SK-N-SH treated with all-trans-retinoic acid at 6 μM for 48 hours (cell line): ENCODE measurements around the gene FTO.

ENCODE experiments used
- ARNTL ChIP-seq: fragments of 450-650 bp; formaldehyde crosslinking; IDR thresholded peaks from 2 replicates; pipeline ENCODE4 v1.5.0; 2020; ENCODE audit warnings: low read depth, mild to moderate bottlenecking, moderate library complexity, borderline replicate concordance
- BACH2 ChIP-seq: fragments of 250-450 bp; sonication (Bioruptor Pico); IDR thresholded peaks from 2 replicates; pipeline ENCODE4 v1.9.0; 2021; ENCODE audit warnings: mild to moderate bottlenecking, borderline replicate concordance
- ISL1 ChIP-seq: fragments of 250-450 bp; sonication (Bioruptor Pico); IDR thresholded peaks from 2 replicates; pipeline ENCODE4 v2.1.2; 2022; ENCODE audit warnings: mild to moderate bottlenecking, moderate library complexity
- PATZ1 ChIP-seq: fragments of 250-450 bp; sonication (Bioruptor Pico); IDR thresholded peaks from 2 replicates; pipeline ENCODE4 v1.8.0; 2020; ENCODE audit warnings: mild to moderate bottlenecking, moderate library complexity, borderline replicate concordance
- PPARA ChIP-seq: fragments of 250-450 bp; sonication (Bioruptor Pico); IDR thresholded peaks from 2 replicates; pipeline ENCODE4 v1.5.0; 2020; ENCODE audit warnings: mild to moderate bottlenecking, borderline replicate concordance
- SNAI2 ChIP-seq: fragments of 250-450 bp; sonication (Bioruptor Pico); IDR thresholded peaks from 2 replicates; pipeline ENCODE4 v1.5.0; 2020; ENCODE audit warnings: mild to moderate bottlenecking, moderate library complexity
- TCF4 ChIP-seq: fragments of 250-450 bp; sonication (Bioruptor Pico); IDR thresholded peaks from 2 replicates; pipeline ENCODE4 v1.8.0; 2021; ENCODE audit warnings: mild to moderate bottlenecking, moderate library complexity, borderline replicate concordance
- ZFP3 ChIP-seq: fragments of 250-450 bp; sonication (Bioruptor Pico); IDR thresholded peaks from 2 replicates; pipeline ENCODE4 v1.5.0; 2020; ENCODE audit warnings: mild to moderate bottlenecking, moderate library complexity
- ZFP30 ChIP-seq: fragments of 450-650 bp; formaldehyde crosslinking; IDR thresholded peaks from 2 replicates; pipeline ENCODE4 v1.5.0; 2022; ENCODE audit warnings: mild to moderate bottlenecking, moderate library complexity
- ZNF70 ChIP-seq: fragments of 450-650 bp; formaldehyde crosslinking; IDR thresholded peaks from 2 replicates; pipeline ENCODE4 v1.5.0; 2020; ENCODE audit warnings: mild to moderate bottlenecking, moderate library complexity
- TF ChIP-seq, protein P1 (sequence below): fragments of 250-450 bp; sonication (Bioruptor Pico); IDR thresholded peaks from 2 replicates; pipeline ENCODE4 v1.5.1; 2021; ENCODE audit warnings: mild to moderate bottlenecking, moderate library complexity
- TF ChIP-seq, protein P2 (sequence below): fragments of 250-450 bp; sonication (Bioruptor Pico); IDR thresholded peaks from 2 replicates; pipeline ENCODE4 v1.8.0; 2021; ENCODE audit warnings: low read depth, mild to moderate bottlenecking, moderate library complexity, borderline replicate concordance

DNA sequence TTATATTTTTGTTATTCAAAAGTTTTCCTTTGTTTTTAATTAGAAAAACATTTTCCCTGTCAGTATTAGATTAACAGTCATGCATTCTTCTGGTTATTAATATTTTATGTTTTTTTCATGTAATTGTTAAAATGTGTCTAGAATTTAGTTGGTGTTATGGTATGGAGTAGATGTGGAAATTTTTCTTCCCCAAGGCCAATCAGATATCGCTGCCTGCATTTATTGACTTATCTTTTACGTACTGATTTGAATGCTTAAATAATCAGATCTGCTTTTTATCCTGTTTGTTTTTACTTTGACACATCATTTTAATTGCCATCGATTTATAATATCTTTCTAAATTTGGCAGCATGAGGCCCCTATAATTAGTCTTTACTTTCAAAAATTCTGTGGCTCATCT is 13.6 kb downstream of the FTO start:
- TF ChIP-seq ZFP30 (CRISPR knock-in tag) (no peak), BACH2 (CRISPR knock-in tag) (no peak), ISL1 (CRISPR knock-in tag) (no peak), ZFP3 (CRISPR knock-in tag) (no peak), PPARA (no peak), TCF4 (CRISPR knock-in tag) (peak; percentile 36; the same call in 1 of the 2 replicates), ZNF70 (CRISPR knock-in tag) (no peak), ARNTL (CRISPR knock-in tag) (no peak), PATZ1 (CRISPR knock-in tag) (no peak), SNAI2 (CRISPR knock-in tag) (no peak)
- TF ChIP-seq, protein P1, sequence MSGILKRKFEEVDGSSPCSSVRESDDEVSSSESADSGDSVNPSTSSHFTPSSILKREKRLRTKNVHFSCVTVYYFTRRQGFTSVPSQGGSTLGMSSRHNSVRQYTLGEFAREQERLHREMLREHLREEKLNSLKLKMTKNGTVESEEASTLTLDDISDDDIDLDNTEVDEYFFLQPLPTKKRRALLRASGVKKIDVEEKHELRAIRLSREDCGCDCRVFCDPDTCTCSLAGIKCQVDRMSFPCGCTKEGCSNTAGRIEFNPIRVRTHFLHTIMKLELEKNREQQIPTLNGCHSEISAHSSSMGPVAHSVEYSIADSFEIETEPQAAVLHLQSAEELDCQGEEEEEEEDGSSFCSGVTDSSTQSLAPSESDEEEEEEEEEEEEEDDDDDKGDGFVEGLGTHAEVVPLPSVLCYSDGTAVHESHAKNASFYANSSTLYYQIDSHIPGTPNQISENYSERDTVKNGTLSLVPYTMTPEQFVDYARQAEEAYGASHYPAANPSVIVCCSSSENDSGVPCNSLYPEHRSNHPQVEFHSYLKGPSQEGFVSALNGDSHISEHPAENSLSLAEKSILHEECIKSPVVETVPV (CRISPR knock-in tag), result no peak
- TF ChIP-seq, protein P2, sequence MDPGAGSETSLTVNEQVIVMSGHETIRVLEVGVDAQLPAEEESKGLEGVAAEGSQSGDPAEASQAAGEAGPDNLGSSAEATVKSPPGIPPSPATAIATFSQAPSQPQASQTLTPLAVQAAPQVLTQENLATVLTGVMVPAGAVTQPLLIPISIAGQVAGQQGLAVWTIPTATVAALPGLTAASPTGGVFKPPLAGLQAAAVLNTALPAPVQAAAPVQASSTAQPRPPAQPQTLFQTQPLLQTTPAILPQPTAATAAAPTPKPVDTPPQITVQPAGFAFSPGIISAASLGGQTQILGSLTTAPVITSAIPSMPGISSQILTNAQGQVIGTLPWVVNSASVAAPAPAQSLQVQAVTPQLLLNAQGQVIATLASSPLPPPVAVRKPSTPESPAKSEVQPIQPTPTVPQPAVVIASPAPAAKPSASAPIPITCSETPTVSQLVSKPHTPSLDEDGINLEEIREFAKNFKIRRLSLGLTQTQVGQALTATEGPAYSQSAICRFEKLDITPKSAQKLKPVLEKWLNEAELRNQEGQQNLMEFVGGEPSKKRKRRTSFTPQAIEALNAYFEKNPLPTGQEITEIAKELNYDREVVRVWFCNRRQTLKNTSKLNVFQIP, result no peak
